ENCODE measurements around the gene PLCB4.

DNA sequence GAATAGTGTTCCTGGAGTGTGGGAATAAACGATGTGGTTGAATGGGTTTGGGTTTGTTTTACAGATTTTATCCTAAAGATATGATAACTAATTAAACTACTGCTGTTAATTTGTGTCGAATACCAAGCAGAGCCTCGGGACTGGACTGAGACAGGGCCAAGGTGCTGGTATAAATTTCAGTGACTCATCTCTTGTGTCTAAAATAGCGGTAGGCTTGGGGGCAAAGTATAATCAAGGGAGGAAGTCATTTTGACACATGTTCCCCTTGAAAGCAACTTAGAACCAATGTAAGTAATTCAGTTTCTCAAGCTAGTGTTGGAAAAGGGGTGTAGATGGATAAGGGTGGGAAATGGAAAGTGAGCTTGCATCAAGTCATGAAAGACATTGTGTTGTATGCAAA, 108.4 kb downstream of the PLCB4 start:
- TF ChIP-seq, protein P1, sequence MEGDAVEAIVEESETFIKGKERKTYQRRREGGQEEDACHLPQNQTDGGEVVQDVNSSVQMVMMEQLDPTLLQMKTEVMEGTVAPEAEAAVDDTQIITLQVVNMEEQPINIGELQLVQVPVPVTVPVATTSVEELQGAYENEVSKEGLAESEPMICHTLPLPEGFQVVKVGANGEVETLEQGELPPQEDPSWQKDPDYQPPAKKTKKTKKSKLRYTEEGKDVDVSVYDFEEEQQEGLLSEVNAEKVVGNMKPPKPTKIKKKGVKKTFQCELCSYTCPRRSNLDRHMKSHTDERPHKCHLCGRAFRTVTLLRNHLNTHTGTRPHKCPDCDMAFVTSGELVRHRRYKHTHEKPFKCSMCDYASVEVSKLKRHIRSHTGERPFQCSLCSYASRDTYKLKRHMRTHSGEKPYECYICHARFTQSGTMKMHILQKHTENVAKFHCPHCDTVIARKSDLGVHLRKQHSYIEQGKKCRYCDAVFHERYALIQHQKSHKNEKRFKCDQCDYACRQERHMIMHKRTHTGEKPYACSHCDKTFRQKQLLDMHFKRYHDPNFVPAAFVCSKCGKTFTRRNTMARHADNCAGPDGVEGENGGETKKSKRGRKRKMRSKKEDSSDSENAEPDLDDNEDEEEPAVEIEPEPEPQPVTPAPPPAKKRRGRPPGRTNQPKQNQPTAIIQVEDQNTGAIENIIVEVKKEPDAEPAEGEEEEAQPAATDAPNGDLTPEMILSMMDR (IDR thresholded peaks at IDR 0.05), result no peak
- TF ChIP-seq SMAD3 (CRISPR knock-in tag; IDR thresholded peaks at IDR 0.05; ENCODE audit: borderline replicate concordance) (no peak), RELA (CRISPR knock-in tag; IDR thresholded peaks at IDR 0.05; ENCODE audit: borderline replicate concordance) (no peak)
- TF ChIP-seq, protein P2, sequence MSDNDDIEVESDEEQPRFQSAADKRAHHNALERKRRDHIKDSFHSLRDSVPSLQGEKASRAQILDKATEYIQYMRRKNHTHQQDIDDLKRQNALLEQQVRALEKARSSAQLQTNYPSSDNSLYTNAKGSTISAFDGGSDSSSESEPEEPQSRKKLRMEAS (CRISPR knock-in tag; IDR thresholded peaks at IDR 0.05), result no peak
- TF ChIP-seq, protein P3, sequence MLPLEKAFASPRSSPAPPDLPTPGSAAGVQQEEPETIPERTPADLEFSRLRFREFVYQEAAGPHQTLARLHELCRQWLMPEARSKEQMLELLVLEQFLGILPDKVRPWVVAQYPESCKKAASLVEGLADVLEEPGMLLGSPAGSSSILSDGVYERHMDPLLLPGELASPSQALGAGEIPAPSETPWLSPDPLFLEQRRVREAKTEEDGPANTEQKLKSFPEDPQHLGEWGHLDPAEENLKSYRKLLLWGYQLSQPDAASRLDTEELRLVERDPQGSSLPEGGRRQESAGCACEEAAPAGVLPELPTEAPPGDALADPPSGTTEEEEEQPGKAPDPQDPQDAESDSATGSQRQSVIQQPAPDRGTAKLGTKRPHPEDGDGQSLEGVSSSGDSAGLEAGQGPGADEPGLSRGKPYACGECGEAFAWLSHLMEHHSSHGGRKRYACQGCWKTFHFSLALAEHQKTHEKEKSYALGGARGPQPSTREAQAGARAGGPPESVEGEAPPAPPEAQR (CRISPR knock-in tag; IDR thresholded peaks at IDR 0.05), result no peak

Measured in WTC11 (cell line).